SKM-1 (cell line): ENCODE results near the gene MTG2.

Experiments used
- DNase-seq: peaks from one replicate; lab custom pipeline; 2025; ENCODE audit not compliant: unreplicated experiment; lab: John Stamatoyannopoulos, UW

The MTG2 gene

DNA sequence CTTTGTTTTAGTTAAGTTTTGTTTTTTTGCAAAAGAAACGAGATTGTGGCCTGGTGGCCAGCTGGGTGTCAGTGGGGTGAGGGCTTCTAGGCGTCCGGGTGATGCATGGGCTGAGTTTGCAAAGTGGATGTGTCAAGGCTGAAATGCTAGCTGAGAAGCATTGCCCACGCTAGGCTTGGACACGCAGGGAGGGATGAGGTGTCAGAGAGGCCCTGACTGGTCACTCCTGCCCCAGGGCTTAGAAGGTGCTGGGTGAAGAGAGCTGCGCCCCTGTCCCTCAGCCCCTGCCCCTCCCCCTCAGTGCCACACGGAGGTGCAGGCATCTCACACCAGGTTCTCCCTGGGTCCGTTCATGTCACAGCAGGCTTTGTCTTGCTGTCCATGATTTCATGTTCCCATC is 63.6 kb downstream of the MTG2 start:
- no peak for DNase-seq

DNA sequence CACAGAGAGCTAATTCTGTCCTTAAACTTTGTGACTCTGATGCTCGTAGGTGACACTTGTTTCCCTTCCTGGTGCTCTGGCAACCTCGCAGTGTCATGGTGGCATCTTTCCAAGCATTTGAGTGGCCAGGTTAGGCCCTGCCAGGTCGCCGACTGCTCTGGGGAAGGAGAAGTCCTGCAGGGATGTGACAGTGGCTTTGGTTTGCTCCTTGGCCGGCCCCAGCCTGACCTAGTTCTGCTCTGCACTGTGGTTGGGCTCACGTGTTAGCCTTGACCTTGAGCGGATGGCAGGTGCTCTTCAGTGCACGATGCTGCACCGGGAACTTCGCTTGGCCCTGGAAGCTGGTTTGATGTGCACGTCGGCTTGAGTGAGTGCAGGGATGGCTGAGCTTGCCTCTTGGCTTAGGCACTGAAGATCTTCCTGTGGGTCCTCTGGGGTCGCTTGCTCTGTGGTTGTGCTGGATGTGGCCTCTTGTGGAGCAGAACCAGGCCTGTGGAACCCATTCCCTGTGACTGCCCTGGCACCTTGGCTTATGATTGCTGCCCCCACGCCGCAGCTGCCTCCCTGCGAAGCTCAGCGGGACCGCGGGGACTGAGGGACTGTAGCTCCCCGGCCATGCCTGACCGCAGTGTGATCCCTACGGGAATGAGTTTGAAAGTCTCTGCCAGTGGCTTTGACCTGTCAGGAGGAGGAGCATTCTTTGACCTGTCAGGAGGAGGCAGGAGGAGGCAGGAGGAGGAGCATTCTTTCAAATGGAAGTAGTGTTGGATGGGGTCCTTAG is 64.2 kb downstream of the MTG2 start:
- DNase-seq, result no peak

DNA sequence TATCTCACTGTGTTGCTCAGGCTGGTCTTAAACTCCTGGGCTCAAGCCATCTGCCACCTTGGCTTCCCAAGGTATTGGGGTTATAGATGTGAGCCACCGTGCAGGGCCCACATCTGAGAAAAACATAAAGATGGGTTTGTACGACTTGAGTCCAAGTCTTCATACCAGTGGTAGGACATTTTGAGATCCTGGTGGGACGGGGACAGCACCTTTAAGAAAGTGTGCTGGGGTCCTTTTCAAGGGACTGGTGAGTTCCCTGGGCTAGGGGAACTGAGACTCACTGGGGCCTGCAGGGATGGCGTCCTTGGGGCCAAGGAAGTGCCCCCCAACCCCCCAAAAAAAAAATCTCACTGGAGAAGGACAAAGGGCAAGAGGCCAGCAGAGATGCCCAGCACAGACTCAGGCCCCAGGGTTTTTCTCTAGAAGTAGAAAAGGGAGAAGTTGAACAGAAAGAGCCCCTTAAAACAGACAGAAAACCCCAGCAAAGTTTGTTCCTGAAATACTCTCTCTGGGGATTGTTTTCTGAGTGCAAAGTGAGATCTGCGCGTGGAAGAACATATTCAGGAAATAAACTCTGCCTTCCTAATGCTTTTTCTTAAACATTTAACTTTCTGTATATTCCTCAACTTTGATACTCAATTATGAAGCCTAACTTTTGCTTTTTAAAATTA is 66.2 kb downstream of the MTG2 start:
- DNase-seq, result no peak

DNA sequence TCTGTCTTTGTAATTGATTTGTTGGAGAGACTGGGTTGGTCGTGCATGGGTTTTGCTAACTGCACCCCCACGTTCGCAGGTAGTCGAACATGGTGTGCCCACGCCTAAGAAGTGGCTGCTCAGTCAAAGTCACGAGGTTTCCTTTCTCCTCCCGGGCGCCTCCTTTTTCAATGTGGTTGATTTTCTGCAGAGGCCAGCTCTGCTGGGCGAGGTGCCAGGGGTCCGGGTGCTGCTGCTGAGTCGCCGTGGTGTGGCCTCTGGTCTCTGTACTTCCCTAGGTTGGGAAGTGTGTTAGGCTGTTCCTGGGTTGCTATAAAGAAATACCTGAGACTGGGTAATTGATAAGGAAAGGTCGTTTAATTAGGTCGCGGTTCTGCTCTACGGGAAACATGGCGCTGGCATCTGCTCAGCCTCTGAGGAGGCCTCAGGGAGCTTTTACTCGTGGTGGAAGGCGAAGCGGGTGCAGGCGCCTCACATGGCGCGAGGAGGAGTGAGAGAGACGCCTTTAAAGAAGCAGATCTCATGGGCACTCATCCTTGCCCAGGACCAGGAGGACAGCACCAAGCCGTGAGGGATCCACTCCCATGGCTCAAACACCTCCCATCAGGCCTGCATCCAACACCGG is 69.6 kb downstream of the MTG2 start:
- DNase-seq, result no peak
